C4-2B (cell line): Measurements from ENCODE around the gene GPR42.

Source experiments
- ZFX ChIP-seq: fragments of 450-650 bp; IDR thresholded peaks from 2 replicates; pipeline ENCODE4 v1.6.1; 2017
- TF ChIP-seq, protein P1 (sequence below): fragments of 450-650 bp; conservative IDR thresholded peaks from 2 replicates; pipeline ENCODE4 v1.5.1; 2017; ENCODE audit warnings: mild to moderate bottlenecking

DNA sequence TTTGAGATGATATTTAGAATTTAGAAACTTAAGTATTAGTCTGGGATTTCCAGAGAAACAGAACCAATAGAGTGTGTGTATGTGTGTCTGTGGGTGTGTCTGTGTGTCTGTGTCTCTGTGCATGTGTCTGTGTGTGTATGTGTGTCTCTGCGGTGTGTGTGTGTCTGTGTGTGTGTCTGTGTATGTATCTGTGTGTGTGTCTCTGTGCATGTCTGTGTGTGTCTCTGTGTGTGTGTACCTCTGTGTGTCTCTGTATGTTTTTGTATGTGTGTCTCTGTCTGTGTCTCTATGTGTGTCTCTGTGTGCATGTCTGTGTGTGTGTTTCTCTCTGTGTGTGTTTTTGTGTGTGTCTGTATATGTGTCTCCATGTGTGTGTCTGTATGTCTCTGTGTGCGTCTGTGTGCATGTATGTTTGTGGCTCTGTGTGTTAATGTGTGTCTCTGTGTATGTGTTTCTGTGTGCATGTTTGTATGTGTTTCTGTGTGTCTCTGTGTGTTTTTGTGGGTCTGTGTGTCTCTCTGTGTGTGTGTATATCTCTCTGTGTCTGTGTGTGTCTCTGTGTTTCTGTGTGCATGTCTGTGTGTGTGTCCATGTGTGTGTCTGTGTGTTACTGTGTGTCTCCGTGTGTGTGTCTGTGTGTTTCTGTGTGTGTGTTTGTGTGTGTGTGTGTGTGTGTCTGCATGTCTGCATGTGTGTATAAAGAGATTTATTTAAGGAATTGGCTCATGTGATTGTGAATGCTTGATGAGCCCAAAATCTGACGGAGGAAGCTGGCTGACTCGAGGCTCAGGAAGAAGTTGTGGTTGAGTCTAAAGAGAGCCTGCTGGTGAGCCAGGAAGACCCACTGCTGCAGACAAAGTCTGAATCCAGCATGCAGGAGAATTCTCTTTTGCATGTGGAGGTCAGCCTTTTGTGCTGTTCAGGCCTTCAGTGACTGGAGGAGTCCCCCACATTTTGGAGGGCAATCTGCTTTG lies 22.2 kb downstream of the GPR42 start:
- TF ChIP-seq, protein P1, sequence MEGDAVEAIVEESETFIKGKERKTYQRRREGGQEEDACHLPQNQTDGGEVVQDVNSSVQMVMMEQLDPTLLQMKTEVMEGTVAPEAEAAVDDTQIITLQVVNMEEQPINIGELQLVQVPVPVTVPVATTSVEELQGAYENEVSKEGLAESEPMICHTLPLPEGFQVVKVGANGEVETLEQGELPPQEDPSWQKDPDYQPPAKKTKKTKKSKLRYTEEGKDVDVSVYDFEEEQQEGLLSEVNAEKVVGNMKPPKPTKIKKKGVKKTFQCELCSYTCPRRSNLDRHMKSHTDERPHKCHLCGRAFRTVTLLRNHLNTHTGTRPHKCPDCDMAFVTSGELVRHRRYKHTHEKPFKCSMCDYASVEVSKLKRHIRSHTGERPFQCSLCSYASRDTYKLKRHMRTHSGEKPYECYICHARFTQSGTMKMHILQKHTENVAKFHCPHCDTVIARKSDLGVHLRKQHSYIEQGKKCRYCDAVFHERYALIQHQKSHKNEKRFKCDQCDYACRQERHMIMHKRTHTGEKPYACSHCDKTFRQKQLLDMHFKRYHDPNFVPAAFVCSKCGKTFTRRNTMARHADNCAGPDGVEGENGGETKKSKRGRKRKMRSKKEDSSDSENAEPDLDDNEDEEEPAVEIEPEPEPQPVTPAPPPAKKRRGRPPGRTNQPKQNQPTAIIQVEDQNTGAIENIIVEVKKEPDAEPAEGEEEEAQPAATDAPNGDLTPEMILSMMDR, result no peak
- TF ChIP-seq ZFX, result no peak
